MM.1S (cell line): ENCODE data around the gene MPP3.

Source experiments
- DNase-seq: peaks from one replicate; pipeline ENCODE4 v3.0.0-alpha.2; 2015
- H2AFZ ChIP-seq: fragments of 300-600 bp; sonication (generic); 2 replicates; pipeline ENCODE4 v1.6.0; 2016; ENCODE audit warnings: antibody characterized with exemption, low read length
- H3F3A ChIP-seq: fragments of 300-600 bp; sonication (generic); 2 replicates; pipeline ENCODE4 v1.6.1; 2016; ENCODE audit warnings: mild to moderate bottlenecking, antibody characterized with exemption, low read length, moderate library complexity, mixed read lengths; ENCODE audit not compliant: insufficient read depth
- H3K27ac ChIP-seq: fragments of 300-600 bp; sonication (generic); 2 replicates; pipeline ENCODE4 v1.5.1; 2016; ENCODE audit warnings: mild to moderate bottlenecking, low read length
- H3K27me3 ChIP-seq: fragments of 300-600 bp; sonication (generic); replicated peaks from 2 replicates; pipeline ENCODE4 v1.6.0; 2016; ENCODE audit warnings: low read length; ENCODE audit not compliant: insufficient read depth
- H3K36me3 ChIP-seq: fragments of 300-600 bp; sonication (generic); replicated peaks from 2 replicates; pipeline ENCODE4 v1.6.1; 2016; ENCODE audit warnings: mild to moderate bottlenecking, low read length, mixed read lengths; ENCODE audit not compliant: insufficient read depth
- H3K4me1 ChIP-seq: fragments of 300-600 bp; sonication (generic); 2 replicates; pipeline ENCODE4 v1.6.1; 2016; ENCODE audit warnings: low read length, mixed read lengths
- H3K4me2 ChIP-seq: fragments of 300-600 bp; sonication (generic); 2 replicates; pipeline ENCODE4 v1.6.0; 2016; ENCODE audit warnings: low read depth, low read length
- H3K4me3 ChIP-seq: fragments of 300-600 bp; sonication (generic); 2 replicates; pipeline ENCODE4 v1.5.1; 2016; ENCODE audit warnings: low read length, mixed read lengths
- H3K79me2 ChIP-seq: fragments of 300-600 bp; sonication (generic); 2 replicates; pipeline ENCODE4 v1.6.1; 2016; ENCODE audit warnings: mixed run types, low read length, mixed read lengths
- H3K9ac ChIP-seq: fragments of 300-600 bp; sonication (generic); 2 replicates; pipeline ENCODE4 v1.6.1; 2016; ENCODE audit warnings: low read length, mixed read lengths
- H3K9me2 ChIP-seq: fragments of 300-600 bp; sonication (generic); replicated peaks from 2 replicates; pipeline ENCODE4 v1.6.1; 2016; ENCODE audit warnings: mild to moderate bottlenecking, low read length, mixed read lengths; ENCODE audit not compliant: insufficient read depth
- H3K9me3 ChIP-seq: fragments of 300-600 bp; sonication (generic); replicated peaks from 2 replicates; pipeline ENCODE4 v1.6.1; 2016; ENCODE audit warnings: mild to moderate bottlenecking, low read length, mixed read lengths; ENCODE audit not compliant: insufficient read depth
- H4K20me1 ChIP-seq: fragments of 300-600 bp; sonication (generic); 2 replicates; pipeline ENCODE4 v1.6.1; 2016; ENCODE audit warnings: mild to moderate bottlenecking, low read length, moderate library complexity, mixed read lengths; ENCODE audit not compliant: insufficient read depth
- EZH2 ChIP-seq: fragments of 300-600 bp; sonication (generic); optimal IDR thresholded peaks from 2 replicates; pipeline ENCODE3; 2017; ENCODE audit warnings: low read depth, mild to moderate bottlenecking, antibody characterized with exemption, low read length, mixed read lengths
- EZH2phosphoT487 ChIP-seq: fragments of 300-600 bp; sonication (generic); IDR thresholded peaks from 2 replicates; pipeline ENCODE4 v1.6.1; 2018; ENCODE audit warnings: antibody characterized with exemption, low read length
- TF ChIP-seq, protein P1 (sequence below): fragments of 300-600 bp; sonication (generic); IDR thresholded peaks from 2 replicates; pipeline ENCODE4 v1.5.1; 2016; ENCODE audit warnings: antibody characterized with exemption, low read length, mixed read lengths

Gene MPP3

DNA sequence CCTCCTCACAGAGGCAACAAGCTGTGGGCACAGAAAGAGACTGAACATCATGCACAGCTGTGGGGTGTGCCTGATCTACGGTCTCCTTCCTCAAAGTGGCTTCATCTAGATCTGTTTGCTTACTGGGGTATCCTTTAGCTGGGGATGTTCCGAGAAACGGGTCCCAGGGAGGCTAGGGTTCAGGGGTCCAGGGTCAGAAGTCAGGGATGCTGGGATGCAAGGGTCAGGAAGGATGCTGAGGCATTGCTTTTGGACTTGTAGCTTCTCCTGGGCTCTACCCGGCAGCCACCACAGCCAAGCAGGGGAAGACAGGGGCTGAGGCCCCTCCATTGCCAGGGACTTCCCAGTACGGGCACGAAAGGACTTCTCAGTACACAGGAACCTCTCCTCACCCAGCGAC, 20.6 kb upstream of the MPP3 start:
- no peaks in the 10 kb centered on the region for H3K4me1 ChIP-seq
- DNase-seq, result no peak
- H3K9ac ChIP-seq, result no peak overlapping the region

DNA sequence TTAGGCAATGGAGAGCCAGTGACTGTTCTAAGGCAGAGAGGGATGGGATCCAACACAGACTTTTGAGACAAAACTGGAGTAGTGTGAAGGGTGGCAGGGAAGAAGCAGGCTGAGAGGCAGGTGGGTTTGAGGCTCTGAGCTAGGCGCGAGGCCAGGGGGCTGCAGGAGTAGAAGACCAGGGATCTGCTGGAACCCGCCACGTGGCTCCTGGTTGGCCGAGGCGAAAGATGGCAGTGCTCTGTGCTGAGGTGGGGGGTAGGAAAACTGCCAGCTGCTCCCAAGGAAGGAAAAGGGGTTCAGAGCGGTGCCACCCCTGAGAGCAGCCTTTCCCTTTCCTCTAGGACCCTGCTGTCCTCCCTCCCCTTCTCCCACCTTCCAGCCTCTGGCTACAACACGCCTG, 19.6 kb upstream of the MPP3 start:
- Histone ChIP-seq H4K20me1 (no peaks in the 10 kb centered on the region), H3K9me3 (no peaks in the 10 kb centered on the region), H3F3A (no peaks in the 10 kb centered on the region), H3K27ac (no peak overlapping the region), H3K36me3 (no peaks in the 10 kb centered on the region), H3K9ac (no peak overlapping the region), H3K79me2 (no peaks in the 10 kb centered on the region), H3K27me3 (peaks cover 98% of the 10 kb centered on the region), H3K4me2 (no peak overlapping the region), H3K9me2 (no peaks in the 10 kb centered on the region), H2AFZ (no peak overlapping the region), H3K4me1 (no peaks in the 10 kb centered on the region), H3K4me3 (no peak overlapping the region)
- TF ChIP-seq, protein P1, sequence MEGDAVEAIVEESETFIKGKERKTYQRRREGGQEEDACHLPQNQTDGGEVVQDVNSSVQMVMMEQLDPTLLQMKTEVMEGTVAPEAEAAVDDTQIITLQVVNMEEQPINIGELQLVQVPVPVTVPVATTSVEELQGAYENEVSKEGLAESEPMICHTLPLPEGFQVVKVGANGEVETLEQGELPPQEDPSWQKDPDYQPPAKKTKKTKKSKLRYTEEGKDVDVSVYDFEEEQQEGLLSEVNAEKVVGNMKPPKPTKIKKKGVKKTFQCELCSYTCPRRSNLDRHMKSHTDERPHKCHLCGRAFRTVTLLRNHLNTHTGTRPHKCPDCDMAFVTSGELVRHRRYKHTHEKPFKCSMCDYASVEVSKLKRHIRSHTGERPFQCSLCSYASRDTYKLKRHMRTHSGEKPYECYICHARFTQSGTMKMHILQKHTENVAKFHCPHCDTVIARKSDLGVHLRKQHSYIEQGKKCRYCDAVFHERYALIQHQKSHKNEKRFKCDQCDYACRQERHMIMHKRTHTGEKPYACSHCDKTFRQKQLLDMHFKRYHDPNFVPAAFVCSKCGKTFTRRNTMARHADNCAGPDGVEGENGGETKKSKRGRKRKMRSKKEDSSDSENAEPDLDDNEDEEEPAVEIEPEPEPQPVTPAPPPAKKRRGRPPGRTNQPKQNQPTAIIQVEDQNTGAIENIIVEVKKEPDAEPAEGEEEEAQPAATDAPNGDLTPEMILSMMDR, result no peak
- no peak for TF ChIP-seq EZH2phosphoT487
- TF ChIP-seq EZH2, result no peak
- DNase-seq, result no peak

More for the DNA sequence above, 20.6 kb upstream of the MPP3 start:
- Histone ChIP-seq H3K4me2 (no peak overlapping the region), H3K36me3 (no peaks in the 10 kb centered on the region), H3K79me2 (no peaks in the 10 kb centered on the region), H3K9me2 (no peaks in the 10 kb centered on the region), H3K4me3 (no peak overlapping the region), H3K9me3 (no peaks in the 10 kb centered on the region), H3K27me3 (peaks cover 98% of the 10 kb centered on the region), H4K20me1 (no peaks in the 10 kb centered on the region), H3F3A (no peaks in the 10 kb centered on the region), H2AFZ (no peak overlapping the region), H3K27ac (no peak overlapping the region)
- TF ChIP-seq EZH2, result no peak

DNA sequence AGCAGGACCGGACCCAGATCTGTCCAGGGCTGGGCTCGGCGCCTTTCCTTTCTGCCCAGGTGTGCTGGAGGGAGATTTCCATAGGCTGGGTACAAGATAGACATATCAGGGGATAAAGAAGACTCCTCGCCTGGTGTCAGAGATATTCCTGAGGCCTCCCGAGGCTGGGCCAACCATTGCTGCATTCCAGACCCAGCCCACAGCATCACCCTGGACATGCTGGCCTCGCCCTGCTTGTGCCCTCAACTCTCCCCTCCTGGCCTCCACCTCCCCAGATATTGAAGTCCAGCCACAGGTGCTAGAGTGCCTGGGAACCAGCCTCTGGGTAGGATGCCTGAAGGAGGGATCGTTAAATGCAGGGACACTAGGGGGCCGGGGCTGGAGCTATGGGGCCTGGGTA, 16.2 kb upstream of the MPP3 start:
- TF ChIP-seq EZH2 (no peak), EZH2phosphoT487 (no peak)
- TF ChIP-seq, protein P1, result no peak
- Histone ChIP-seq H3K4me1 (no peaks in the 10 kb centered on the region), H3K27ac (no peak overlapping the region), H3K27me3 (peaks cover 75% of the 10 kb centered on the region), H3F3A (no peaks in the 10 kb centered on the region), H3K9me3 (no peaks in the 10 kb centered on the region), H4K20me1 (no peaks in the 10 kb centered on the region), H3K9ac (no peak overlapping the region), H2AFZ (no peak overlapping the region), H3K79me2 (no peaks in the 10 kb centered on the region), H3K9me2 (no peaks in the 10 kb centered on the region), H3K36me3 (no peaks in the 10 kb centered on the region), H3K4me3 (no peak overlapping the region), H3K4me2 (no peak overlapping the region)
- DNase-seq, result no peak

DNA sequence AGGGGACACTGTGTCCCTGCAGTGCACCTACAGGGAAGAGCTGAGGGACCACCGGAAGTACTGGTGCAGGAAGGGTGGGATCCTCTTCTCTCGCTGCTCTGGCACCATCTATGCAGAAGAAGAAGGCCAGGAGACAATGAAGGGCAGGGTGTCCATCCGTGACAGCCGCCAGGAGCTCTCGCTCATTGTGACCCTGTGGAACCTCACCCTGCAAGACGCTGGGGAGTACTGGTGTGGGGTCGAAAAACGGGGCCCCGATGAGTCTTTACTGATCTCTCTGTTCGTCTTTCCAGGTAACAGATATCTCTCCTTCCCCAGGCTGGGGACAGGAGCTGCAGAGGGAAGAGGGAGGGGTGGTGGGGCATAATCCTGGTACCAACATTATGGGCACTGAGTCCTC, 15.7 kb upstream of the MPP3 start:
- TF ChIP-seq, protein P1, result no peak
- TF ChIP-seq EZH2phosphoT487 (no peak), EZH2 (no peak)
- no peak overlapping the region for H3K4me2 ChIP-seq
- peaks cover 72% of the 10 kb centered on the region for H3K27me3 ChIP-seq
- H4K20me1 ChIP-seq, result no peaks in the 10 kb centered on the region
- no peaks in the 10 kb centered on the region for H3K4me1 ChIP-seq
- no peaks in the 10 kb centered on the region for H3K9me2 ChIP-seq
- H3K36me3 ChIP-seq, result no peaks in the 10 kb centered on the region
- H3K9me3 ChIP-seq, result no peaks in the 10 kb centered on the region
- H3K4me3 ChIP-seq, result no peak overlapping the region
- no peaks in the 10 kb centered on the region for H3F3A ChIP-seq
- no peak overlapping the region for H3K27ac ChIP-seq
- no peaks in the 10 kb centered on the region for H3K79me2 ChIP-seq
- no peak overlapping the region for H2AFZ ChIP-seq
- H3K9ac ChIP-seq, result no peak overlapping the region
- no peak for DNase-seq
